ENCODE results near the gene CD109. TPM values are rescaled to one million over a fixed set of nuclear protein-coding genes. Genes with fewer than 3 reads are reported as not detected.

Gene CD109
- total RNA-seq, 3 donors from 2014 or later = 1.7 to 9.1 (median 4.4) TPM

- no peak for TF ChIP-seq CTCF (IDR thresholded peaks at IDR 0.05)
- no peak for DNase-seq
- intact Hi-C loops (cut with DNase I, micrococcal nuclease) = no loop called here
- no peak overlapping the region for H3K4me3 ChIP-seq
- H3K4me1 ChIP-seq (ENCODE audit: low read depth) = no peaks in the 10 kb centered on the region
- no peak for ATAC-seq
- no peaks in the 10 kb centered on the region for H3K9me3 ChIP-seq
- H3K36me3 ChIP-seq (ENCODE audit: low read depth) = no peaks in the 10 kb centered on the region
These were observed 171.4 kb downstream of the CD109 start for GRCh38 chr6:73867411-73867810.

DNA sequence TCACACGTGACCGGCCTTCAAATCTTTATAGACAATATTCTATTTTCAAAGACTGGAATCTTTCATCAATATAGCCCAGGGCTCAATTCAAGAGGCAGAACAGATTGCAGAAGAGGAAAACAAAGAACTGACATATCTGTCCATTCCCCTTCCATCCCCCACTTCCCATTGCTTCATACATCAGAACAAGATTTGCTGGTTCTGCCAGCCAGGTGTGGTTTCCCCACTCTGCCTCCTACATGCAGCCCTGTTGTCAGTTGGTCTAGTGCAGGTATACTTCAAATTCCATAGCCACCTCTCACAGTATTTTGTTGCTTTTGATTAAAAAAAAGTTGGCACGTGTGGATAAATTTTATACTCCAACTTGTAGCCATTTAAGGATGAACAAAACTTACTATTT is 174.9 kb downstream of the CD109 start:
- no peak for ATAC-seq
- no peaks in the 10 kb centered on the region for H3K36me3 ChIP-seq (ENCODE audit: low read depth)
- no peak for TF ChIP-seq CTCF (IDR thresholded peaks at IDR 0.05)
- no peaks in the 10 kb centered on the region for H3K9me3 ChIP-seq
- intact Hi-C loops (cut with DNase I, micrococcal nuclease) = no loop called here
- H3K4me1 ChIP-seq (ENCODE audit: low read depth) = no peaks in the 10 kb centered on the region
- no peak overlapping the region for H3K4me3 ChIP-seq
- no peak for DNase-seq

- no peak for ATAC-seq
- H3K4me1 ChIP-seq (ENCODE audit: low read depth) = no peaks in the 10 kb centered on the region
- no peak for TF ChIP-seq CTCF (IDR thresholded peaks at IDR 0.05)
- H3K9me3 ChIP-seq = no peaks in the 10 kb centered on the region
- intact Hi-C loops (cut with DNase I, micrococcal nuclease) = no loop called here
- H3K36me3 ChIP-seq (ENCODE audit: low read depth) = no peaks in the 10 kb centered on the region
- no peak for DNase-seq
- H3K4me3 ChIP-seq = no peak overlapping the region
These were observed 177.1 kb downstream of the CD109 start for GRCh38 chr6:73873081-73873480.

Other genes starting within 250 kb of the CD109 start
- 1 to 10 TPM; 2.4 to 5.4 (median 3.1) TPM for gene CGAS, start 243.9 kb upstream of the CD109 start, total RNA-seq
- 10 to 100 TPM; 21.5 to 36.4 (median 31.9) TPM for gene MTO1, start 234.5 kb upstream of the CD109 start, total RNA-seq
- 1,000 to 10,000 TPM; 6,833 to 8,492 (median 7,090) TPM for gene EEF1A1, start 175.2 kb upstream of the CD109 start, total RNA-seq
- 10 to 100 TPM; 25.8 to 53.0 (median 42.3) TPM for gene SLC17A5, start 42.2 kb upstream of the CD109 start, total RNA-seq

All from mucosa of descending colon (tissue), 3 donors.